GM11168 (cell line): Measurements from ENCODE around the gene REC114.
"Not testable (repeated sequence)": the region's sequence is repeated elsewhere in the genome, so short reads cannot be mapped to it uniquely, and the experiment has no call there.

ENCODE experiments used
- in situ Hi-C: fragments of 300-500 bp; cut with MboI; formaldehyde crosslinking; loops from one replicate; pipeline ENCODE4 v1.12.0; 2022; ENCODE audit warnings: low sequenced_read_pairs; ENCODE audit not compliant: unreplicated experiment

Gene REC114, protein sequence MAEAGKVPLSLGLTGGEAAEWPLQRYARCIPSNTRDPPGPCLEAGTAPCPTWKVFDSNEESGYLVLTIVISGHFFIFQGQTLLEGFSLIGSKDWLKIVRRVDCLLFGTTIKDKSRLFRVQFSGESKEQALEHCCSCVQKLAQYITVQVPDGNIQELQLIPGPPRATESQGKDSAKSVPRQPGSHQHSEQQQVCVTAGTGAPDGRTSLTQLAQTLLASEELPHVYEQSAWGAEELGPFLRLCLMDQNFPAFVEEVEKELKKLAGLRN

DNA sequence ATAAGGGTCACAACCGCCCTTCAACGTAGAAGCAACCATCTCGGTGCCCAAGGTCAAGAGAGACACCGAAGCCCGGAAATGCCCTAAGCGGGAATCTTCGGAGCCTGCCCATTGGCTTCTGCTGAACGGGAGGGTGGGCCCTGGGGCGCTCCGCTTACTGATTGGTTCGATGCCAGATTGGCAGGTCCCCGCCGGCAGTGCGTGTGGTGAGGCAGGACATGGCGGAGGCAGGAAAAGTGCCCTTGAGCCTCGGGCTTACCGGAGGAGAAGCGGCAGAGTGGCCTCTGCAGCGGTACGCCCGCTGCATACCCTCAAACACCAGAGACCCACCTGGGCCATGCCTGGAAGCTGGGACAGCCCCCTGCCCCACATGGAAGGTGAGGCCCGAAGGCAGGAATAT lies at the start of gene REC114:
REC114 (plus strand) TSS at position 197 of the 400 bp plus-strand sequence; CDS start at position 219, 22 bp downstream.
- in situ Hi-C loops, result no loop called here

DNA sequence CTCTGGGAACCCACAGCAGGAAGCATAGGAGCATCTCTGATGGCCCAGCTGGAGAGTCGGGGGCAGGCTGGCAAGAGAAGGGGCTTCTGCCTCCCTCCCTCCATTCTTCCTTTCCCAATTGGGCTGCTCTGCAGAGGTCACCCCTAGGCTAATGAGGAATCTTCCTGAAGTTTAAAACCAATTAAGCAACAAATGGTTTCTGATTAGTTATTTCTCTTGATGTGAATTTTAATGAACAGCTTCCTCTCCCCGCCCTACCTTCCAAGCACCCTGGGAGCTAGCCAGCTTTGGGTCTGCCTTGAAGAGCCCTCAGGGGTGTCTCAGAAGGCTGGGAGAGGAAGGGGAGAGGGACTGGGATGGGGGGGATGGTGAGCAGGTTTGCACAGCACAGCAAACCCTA lies 49.6 kb upstream of the REC114 start:
- in situ Hi-C loops, result no loop called here

DNA sequence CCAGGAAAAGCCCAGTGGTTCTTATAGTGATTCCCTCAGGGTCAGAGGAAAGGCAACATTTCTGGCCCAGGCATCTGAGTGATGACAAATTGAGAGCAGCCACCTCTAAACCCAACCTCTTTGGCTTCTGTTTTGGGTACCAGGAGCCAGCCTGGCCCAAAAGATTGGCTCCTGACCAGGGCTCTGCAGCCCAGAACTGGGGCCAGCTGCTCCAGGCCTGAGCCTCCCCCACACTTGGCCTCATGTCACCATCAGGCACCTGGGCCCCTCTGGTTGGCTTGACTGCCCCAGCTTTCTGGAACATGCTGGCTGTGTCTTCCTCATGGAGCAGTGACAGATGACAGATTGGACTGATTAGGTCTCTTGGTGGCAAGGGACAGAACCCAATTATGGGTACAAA lies 48.2 kb upstream of the REC114 start:
- in situ Hi-C loops, result no loop called here

DNA sequence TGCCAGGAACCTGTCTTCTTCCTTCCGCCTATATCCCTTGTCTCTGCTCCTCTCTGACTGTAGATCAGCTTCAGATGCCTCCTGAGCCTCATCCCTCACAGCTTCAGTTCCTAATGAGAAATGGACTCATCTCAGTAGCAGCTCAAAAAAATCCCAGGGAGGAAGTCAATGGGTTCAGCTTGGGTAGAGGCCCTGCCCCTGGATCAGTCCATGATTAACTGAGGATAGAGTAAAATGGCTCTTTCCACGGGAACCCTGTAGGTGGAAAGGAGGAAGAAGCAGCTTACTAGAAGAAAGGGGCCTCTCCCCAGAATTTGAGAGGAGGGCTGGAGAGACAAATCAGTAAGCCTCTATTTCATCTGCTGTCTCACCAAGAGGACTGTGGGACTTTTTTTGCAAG lies 47.3 kb upstream of the REC114 start:
- in situ Hi-C loops, result no loop called here

DNA sequence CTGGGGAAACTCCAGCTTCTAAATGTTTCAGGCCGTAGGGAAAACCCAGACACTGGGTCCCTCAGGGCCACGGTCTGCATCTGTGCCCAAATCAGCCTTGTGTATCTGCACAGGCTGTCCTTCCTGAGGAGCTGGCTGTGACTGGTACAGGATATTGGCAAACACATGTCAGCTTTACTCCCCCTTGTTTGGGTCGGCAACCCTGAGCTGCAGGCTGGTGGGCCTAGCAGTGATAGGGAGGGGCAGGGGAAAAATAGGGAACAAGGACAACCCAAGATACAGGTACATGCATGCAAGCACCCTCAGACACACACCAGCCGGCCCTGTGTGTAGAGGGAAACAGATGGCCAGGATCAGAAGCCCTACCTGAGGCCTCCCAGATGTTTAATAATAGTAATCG lies 45.5 kb upstream of the REC114 start:
- in situ Hi-C loops, result no loop called here

DNA sequence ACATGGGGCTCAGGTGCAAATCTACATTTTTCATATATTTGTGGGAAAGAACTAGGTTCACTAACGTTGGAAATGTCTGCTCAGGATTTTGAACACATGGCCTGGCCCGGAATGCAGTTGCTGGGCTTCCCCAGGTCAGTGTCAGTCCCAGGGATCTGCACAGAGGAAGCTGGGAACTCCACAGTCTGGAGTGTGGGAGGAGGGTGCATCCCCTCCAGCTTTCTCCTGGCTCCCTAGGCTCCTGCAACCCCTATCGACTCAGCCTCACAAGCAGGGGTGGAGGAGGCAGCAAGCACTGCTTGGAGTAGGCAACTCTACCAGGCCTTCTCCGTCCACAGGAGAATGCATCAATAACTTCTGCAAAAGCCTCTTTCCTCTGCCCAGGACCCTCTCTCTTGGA lies 44.1 kb upstream of the REC114 start:
- in situ Hi-C loops, result no loop called here

DNA sequence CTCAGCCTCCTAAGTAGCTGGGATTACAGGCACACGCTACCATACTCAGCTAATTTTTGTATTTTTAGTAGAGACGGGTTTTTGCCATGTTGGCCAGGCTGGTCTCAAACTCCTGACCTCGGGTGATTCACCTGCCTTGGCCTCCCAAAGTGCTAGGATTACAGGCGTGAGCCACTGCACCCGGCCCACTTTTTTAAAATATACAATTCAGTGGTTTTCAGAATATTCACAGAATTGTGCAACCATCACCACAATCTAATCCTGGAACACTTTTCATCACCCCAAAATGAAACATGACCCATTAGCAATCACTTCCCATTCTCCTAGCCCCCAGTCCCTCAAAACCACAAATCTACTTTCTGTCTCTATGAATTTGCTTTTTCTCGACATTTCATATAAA lies 42.7 kb upstream of the REC114 start:
- in situ Hi-C loops, result not testable (repeated sequence)

DNA sequence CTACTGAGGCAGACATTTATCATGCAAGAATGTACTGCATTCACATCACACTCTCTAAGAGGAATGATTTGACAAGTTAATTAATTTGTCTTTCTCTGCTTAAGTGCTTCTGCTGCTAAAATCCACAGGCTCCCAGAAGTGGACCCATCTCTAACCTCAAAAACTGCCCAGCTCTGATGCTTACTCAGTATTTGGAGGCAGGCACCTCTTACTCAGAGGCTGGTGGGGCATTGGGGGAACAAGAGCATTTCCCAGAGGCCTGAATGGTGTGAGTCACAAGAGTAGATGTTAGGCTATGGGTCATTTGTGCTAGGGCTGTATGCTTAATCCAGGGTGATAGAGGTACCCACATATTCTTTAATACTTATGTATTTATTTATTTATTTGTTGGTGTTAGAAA lies 39.8 kb upstream of the REC114 start:
- in situ Hi-C loops, result no loop called here

DNA sequence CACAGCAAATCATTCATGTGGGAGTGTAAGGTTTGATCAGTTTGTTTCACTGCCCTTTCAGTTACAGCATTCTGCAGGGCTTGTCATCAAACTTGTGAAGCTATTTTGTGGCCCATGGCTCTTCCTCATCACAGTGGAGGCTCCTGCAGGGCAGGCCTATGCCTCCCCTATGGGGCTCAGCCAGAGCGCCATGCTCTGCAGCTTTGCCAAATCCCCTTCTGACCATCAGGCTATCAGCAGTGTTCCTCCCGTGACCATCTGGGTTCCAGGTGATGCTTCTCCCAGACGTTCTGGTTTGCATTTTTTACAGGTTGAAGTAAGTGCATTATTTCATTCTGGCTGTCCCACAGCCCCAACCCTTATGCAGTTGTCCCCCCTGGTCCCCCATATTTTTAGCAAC lies 28.1 kb upstream of the REC114 start:
- in situ Hi-C loops, result no loop called here

DNA sequence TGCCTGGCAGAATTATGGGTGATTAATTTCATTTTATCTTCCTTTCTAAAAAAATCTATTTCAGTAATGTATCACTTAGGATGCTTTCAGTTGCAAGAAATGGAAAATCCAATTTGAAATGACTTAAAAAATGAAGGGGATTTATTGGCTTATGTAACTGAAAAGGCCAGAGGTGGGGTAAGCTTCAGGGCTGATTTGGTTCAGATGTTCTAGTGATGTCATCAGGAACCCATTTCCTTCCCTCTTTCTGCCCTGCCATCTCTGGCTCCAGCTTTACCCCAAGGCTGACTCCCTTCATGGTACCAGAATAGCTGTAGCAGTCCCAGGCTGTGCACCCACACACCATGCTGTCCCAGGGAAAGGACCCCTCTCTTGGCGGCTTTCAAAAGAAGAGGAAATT lies 18.5 kb upstream of the REC114 start:
- in situ Hi-C loops, result no loop called here

DNA sequence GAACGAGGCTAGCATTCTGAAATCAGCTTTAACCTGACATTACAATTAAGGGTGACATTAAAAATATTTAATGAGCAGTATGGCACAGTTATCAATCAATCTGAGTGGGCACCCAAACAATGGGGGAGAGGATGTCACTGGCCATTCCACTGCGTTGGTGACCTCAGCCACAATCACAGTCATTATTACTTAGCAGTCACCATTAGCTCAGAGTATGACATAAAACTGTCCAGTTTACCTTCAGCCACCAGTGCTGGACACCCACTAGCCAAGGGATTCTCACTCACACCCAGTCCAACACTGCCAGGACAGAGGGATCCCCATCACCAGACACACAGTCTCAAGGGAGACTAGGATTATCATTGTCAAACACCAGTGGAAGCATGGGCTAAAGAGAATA lies 17.5 kb upstream of the REC114 start:
- in situ Hi-C loops, result no loop called here

DNA sequence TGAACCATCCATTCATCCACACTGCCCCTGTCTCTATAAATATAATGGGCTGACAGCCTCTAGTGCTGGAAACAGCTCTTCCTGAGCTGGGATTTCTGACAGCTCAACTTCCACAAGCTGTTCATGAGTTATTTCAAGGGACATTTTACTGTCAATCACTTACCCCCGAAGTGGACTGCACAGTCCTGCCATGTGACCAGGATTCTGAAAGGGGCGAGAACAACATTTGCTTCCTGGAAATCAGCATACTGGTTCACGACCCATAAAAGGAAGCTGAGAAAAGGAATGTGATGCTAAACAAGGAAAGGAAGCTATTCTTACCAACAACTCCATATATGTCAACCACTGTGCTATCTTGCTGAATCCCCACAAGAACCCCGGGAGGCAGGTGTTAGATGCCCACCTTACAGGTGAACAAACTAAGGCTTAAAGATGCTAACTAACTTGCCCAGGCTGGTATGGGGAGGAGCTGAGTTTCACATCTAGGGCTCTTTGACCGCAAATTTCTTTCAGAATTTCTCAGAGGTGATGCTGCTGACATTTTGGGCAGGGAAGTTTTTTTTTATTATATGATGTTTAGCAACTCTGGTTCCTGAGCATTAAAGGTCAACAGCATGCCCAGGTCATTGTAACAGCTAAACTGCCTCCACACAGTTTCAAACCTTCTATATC lies 16.5 kb upstream of the REC114 start:
- in situ Hi-C loops, result no loop called here

DNA sequence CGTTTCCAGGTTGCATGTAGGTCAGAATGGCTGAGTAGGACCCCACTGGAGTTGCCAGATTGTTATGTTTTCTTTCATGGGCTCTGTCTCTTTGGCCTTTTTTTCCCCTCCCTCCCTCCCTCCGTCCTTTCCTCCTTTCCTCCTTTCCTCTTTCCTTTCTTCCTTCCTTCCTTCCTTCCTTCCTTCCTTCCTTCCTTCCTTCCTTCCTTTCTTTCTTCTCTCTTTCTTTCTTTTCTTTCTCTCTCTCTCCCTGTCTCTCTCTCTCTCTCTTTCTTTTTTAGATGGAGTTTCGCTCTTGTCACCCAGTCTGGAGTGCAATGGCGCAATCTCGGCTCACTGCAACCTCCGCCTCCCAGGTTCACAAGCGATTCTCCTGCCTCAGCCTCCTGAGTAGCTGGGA lies 11.6 kb upstream of the REC114 start:
- in situ Hi-C loops, result not testable (repeated sequence)

DNA sequence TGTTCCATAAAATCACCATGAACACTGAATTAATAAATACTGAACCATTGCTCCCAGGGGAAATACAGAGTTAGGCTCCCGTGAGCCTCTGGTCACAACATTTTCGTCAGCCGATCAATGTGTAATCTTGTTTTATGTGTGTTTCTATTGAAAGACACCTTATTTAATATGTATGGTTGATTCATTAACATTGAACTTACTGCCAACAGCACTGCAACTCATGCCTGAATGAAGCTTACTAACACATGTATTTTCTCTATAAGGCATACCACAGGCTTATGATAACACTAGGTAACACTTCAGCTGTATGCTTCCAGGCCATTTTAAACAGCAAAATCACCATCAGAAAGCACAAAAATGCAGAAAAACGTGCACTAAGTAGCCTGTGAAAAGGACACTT lies 9.1 kb upstream of the REC114 start:
- in situ Hi-C loops, result no loop called here

DNA sequence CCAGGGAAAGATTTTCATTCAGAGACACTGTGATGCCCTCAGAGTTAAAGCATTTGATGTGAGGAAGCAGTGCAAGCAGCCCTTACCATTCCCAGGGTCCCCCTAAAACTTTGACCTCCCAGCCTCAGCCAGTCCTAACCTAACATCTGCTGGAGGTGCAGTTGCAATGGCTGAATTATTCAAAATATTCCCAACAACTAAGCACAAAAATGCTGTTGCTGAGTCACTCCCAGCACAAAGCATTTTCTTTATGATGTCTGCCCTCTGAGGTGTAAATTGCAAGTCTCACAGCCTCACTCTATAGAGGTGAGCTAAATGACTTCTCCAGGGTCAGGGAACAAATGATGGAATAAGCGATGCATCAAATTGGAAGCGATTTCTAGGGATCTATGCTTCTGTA lies 6.4 kb upstream of the REC114 start:
- in situ Hi-C loops, result no loop called here

DNA sequence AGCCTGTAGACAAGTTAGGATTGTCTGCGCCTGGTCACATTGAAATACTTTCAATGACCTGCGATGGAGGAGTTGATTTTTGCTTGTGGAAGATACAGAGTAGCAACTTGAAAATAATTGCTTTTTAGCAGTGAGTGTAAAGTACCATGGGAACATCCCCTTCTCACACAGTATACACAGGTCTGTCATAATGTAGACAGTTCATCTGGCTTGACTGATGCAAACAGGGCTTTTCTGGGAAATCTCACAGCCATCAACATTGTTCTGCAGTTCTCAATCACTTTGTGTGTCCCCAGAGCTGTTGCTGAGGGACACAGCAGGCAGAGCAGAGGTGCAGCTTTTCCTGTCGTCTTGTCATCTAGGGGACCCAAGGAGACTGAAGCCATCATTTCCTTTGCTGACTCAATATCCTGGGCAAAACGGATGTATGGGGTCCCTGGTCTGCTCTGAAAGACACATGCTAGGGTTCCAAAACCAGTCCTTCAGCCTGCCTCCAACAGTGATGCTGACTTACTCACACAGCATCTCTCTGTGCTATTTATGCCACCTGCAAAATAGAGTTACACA lies 5.3 kb upstream of the REC114 start:
- in situ Hi-C loops, result no loop called here

DNA sequence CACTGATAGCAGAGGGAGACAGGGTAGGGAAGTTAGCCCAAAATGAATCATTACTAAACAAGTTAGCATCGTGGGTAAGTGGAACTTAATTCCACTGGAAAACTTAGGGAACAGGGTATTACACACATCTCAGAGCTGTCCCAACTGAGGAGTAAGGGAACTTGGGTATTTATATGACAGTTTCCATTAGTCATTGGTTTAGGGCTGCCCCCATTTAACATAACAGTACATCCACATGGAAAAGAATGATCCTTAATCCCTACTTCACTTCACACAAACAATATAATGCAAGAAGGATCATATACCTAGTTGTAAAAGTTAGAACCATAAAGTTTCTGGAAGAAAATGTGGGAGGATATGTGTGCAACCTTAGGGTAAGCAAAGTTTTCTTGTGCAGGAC lies 4.3 kb upstream of the REC114 start:
- in situ Hi-C loops, result no loop called here

DNA sequence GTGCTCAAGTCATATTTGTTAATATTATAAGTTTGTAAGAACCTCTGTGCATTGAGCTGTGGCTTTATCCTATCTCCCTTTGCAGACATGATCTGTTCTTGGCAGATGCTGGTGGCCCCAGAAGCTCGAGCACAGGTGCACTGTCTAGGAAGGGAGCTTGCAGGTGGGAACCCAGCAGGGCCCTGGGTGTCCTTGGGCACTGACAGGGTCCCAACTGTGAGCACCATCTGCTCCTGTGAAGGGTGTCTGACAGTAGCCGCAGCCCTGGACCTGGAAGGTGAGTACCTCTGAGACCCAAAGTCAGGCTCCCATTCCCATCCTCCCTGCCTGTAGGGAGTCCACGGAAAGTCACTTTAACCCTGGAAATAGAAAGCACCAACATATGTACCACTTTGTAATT lies 2.4 kb upstream of the REC114 start:
- in situ Hi-C loops, result no loop called here

DNA sequence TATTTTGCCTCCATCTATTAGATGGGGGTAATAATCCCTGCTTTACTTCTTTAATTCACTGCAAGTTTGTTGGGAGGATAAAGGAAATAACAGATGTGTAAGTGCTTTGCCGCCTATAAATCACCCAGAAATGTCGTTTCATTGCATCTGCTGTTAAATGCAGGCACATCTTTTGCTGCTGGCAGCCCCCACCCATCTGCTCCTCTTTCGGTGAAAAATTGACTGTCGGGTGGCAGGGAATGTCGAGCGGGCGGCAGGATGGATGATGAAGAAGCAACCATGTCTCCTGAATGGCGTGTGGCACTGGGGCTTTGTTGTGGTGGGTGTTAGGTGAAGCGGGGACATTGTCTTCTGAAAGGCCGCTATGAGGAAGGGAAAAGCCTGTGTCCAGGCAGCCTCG lies 543 bp upstream of the REC114 start:
- in situ Hi-C loops, result no loop called here

DNA sequence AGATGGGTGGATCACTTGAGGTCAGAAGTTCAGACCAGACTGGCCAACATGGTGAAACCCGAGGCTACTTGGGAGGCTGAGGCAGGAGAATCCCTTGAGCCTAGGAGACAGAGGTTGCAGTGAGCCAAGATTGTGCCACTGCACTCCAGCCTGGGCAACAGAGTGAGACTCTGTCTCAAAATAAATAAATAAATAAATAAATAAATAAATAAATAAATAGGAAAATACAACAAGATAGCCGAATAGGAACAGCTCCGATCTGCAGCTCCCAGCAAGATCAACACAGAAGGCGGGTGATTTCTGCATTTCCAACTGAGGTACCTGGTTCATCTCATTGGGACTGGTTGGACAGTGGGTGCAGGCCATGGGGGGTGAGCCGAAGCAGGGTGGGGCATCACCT lies 4.5 kb downstream of the REC114 start:
- in situ Hi-C loops, result not testable (repeated sequence)

DNA sequence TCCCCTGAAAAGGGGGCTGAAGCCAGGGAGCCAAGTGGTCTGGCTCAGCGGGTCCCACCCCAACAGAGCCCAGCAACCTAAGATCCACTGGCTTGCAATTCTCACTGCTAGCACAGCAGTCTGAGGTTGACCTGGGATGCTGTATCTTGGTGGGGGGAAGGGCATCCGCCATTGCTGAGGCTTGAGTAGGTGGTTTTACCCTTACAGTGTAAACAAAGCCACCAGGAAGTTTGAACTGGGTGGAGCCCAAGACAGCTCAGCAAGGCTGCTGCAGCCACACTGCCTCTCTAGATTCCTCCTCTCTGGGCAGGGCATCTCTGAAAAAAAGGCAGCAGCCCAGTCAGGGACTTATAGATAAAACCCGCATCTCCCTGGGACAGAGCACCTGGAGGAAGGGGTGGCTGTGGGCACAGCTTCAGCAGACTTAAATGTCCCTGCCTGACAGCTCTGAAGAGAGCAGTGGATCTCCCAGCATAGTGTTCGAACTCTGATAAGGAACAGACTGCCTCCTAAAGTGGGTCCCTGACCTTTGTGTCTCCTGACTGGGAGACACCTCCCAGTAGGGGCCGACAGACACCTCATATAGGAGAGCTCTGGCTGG lies 5.3 kb downstream of the REC114 start:
- in situ Hi-C loops, result not testable (repeated sequence)
